GM12878 (cell line): ENCODE measurements around the gene PTPDC1. TPM values are rescaled to one million over a fixed set of nuclear protein-coding genes. Genes with fewer than 3 reads are reported as not detected.

ENCODE experiments used
- ATAC-seq: fragments of 200-7000 bp; cut with Tn5 transposase; 3 replicates; pipeline ENCODE4 v1.9.1; 2020; ENCODE audit warnings: mild to moderate bottlenecking, moderate library complexity
- BruUV-seq: library from RNA; stranded (reverse); fragments of 400-500 nt; replicated peaks from 2 replicates; lab custom pipeline; 2021; lab: Mats Ljungman, UMichigan
- CTCF ChIA-PET: fragments of 300-600 bp; sonication (Branson Sonifier 250); formaldehyde crosslinking; extraction: SDS; loops from one replicate; lab custom pipeline; 2021; ENCODE audit warnings: inconsistent platforms; lab: Yijun Ruan, JAX
- POLR2A ChIA-PET: fragments of 350-600 bp; formaldehyde crosslinking; extraction: SDS; loops from one replicate; lab custom pipeline; 2021; ENCODE audit warnings: inconsistent platforms; lab: Charles Lee
- RAD21 ChIA-PET: fragments of 300-600 bp; sonication (Branson Sonifier 250); formaldehyde crosslinking; loops from one replicate; lab custom pipeline; 2023; ENCODE audit warnings: antibody characterized with exemption; ENCODE audit not compliant: unreplicated experiment; lab: Charles Lee
- SMC1A ChIA-PET: fragments of 300-600 bp; sonication (Branson Sonifier 250); formaldehyde crosslinking; loops from one replicate; lab custom pipeline; 2023; ENCODE audit not compliant: unreplicated experiment, uncharacterized antibody; lab: Charles Lee
- DNase-seq: peaks from one replicate; pipeline ENCODE4 v3.0.0-alpha.2; 2011; ENCODE audit warnings: low read depth, low spot score
- FAIRE-seq: peaks from 3 replicates; lab custom pipeline; 2011; peaks lifted over from hg19 to GRCh38; lab: Jason Lieb, UNC
- H2AFZ ChIP-seq: 2 replicates; pipeline ENCODE4 v1.6.0; 2011; ENCODE audit warnings: low read depth, low read length, control low read depth; ENCODE audit not compliant: control insufficient read depth
- H3K27ac ChIP-seq: 2 replicates; pipeline ENCODE4 v1.5.1; 2011; ENCODE audit warnings: control low read depth; ENCODE audit not compliant: control insufficient read depth, insufficient read depth
- H3K27me3 ChIP-seq, 2 experiments: replicated peaks in 1 of 2; 2 replicates each; pipeline versions ENCODE4 v1.6.0 to v1.6.1; 2011; ENCODE audit warnings: low read length in 1 of 2; ENCODE audit not compliant: control insufficient read depth in 2 of 2, insufficient read depth in 2 of 2
- H3K36me3 ChIP-seq, 2 experiments: 2 replicates each; pipeline ENCODE4 v1.5.1; 2011; ENCODE audit warnings: low read length in 1 of 2; ENCODE audit not compliant: control insufficient read depth in 2 of 2, insufficient read depth in 2 of 2
- H3K4me1 ChIP-seq: 2 replicates; pipeline ENCODE4 v1.6.1; 2011; ENCODE audit warnings: mild to moderate bottlenecking, low read length, moderate library complexity, mixed read lengths; ENCODE audit not compliant: control insufficient read depth, insufficient read depth
- H3K4me2 ChIP-seq: 2 replicates; pipeline ENCODE4 v1.6.0; 2011; ENCODE audit warnings: control low read depth; ENCODE audit not compliant: control insufficient read depth, insufficient read depth
- H3K4me3 ChIP-seq: fragments of 200-600 bp; sonication (generic); 2 replicates; pipeline ENCODE4 v1.5.1; 2016
- H3K79me2 ChIP-seq: 2 replicates; pipeline ENCODE4 v1.6.0; 2011; ENCODE audit warnings: low read length; ENCODE audit not compliant: control insufficient read depth, insufficient read depth
- H3K9ac ChIP-seq: 2 replicates; pipeline ENCODE4 v1.8.0; 2011; ENCODE audit warnings: low read length, control low read depth, mixed read lengths; ENCODE audit not compliant: control insufficient read depth, insufficient read depth
- H3K9me3 ChIP-seq: replicated peaks from 3 replicates; pipeline ENCODE4 v1.5.1; 2011; ENCODE audit warnings: mild to moderate bottlenecking, low read length; ENCODE audit not compliant: control insufficient read depth, insufficient read depth
- H4K20me1 ChIP-seq: 2 replicates; pipeline ENCODE4 v1.6.0; 2011; ENCODE audit not compliant: control insufficient read depth, insufficient read depth
- EGR1 ChIP-seq, 2 experiments: IDR thresholded peaks; 1 replicate in 1 of 2; 2 replicates in 1 of 2; pipeline ENCODE4 v1.6.1; 2011 to 2012; ENCODE audit warnings: low read depth in 2 of 2, low read length in 2 of 2, borderline replicate concordance in 1 of 2, mild to moderate bottlenecking in 1 of 2, moderate library complexity in 1 of 2
- HCFC1 ChIP-seq: fragments of 150-350 bp; IDR thresholded peaks from 2 replicates; pipeline ENCODE4 v1.6.1; 2014; ENCODE audit warnings: low read length
- SIN3A ChIP-seq: IDR thresholded peaks from 2 replicates; pipeline ENCODE4 v1.6.1; 2012; ENCODE audit warnings: low read depth, low read length, improper control_type of control experiment
- SREBF1 ChIP-seq: IDR thresholded peaks from 2 replicates; pipeline ENCODE4 v1.6.1; 2012; ENCODE audit warnings: mild to moderate bottlenecking, low read length
- SRF ChIP-seq, 2 experiments: IDR thresholded peaks; 2 replicates each; pipeline ENCODE4 v1.6.1; 2011; ENCODE audit warnings: low read depth in 2 of 2, low read length in 2 of 2, mild to moderate bottlenecking in 1 of 2, moderate library complexity in 1 of 2
- TAF1 ChIP-seq: IDR thresholded peaks from 2 replicates; pipeline ENCODE4 v1.6.1; 2011; ENCODE audit warnings: mild to moderate bottlenecking, low read depth, low read length, borderline replicate concordance
- TCF3 ChIP-seq: IDR thresholded peaks from 2 replicates; pipeline ENCODE4 v1.6.1; 2012; ENCODE audit warnings: low read depth, mild to moderate bottlenecking, low read length, borderline replicate concordance; ENCODE audit not compliant: insufficient read depth
- WGBS: methylation state at CpG from one replicate; pipeline ENCODE4 v1.1.6; 2016; ENCODE audit warnings: low lambda C conversion rate; ENCODE audit not compliant: insufficient replicate concordance, insufficient coverage; ENCODE audit errors: missing lambda C conversion rate; 5-methylcytosine and 5-hydroxymethylcytosine counted together
- in situ Hi-C: fragments of 300-500 bp; cut with MboI; formaldehyde crosslinking; loops from 9 replicates; pipeline ENCODE4 v1.14.3; 2018; ENCODE audit warnings: mixed read lengths
- intact Hi-C: fragments of 100-400 bp; cut with micrococcal nuclease; formaldehyde crosslinking; loops from one replicate; pipeline ENCODE4 v1.14.2; 2022; ENCODE audit not compliant: unreplicated experiment
- polyA plus RNA-seq, 11 experiments: library from polyadenylated mRNA; depleted of rRNA in 4 of 11; unstranded in 6 of 11; stranded (reverse) in 5 of 11; fragments of >200 nt; fragmentation: Nextera tagmentation in 4 of 11; fragmentation: Illumina TruSeq in 1 of 11; extraction: Ambion mirVana in 4 of 11; extraction: Trizol in 1 of 11; gene quantifications; 1 replicate in 1 of 11; 2 replicates in 10 of 11; pipeline versions ENCODE4 v1.2.1 to v1.2.3, GENCODE V29; 2011 to 2016; ENCODE audit warnings: inconsistent platforms in 2 of 11, missing spikeins in 2 of 11, low read depth in 1 of 11
- total RNA-seq, 4 experiments: library from RNA; depleted of rRNA in 3 of 4; stranded (reverse); fragments of >200 nt in 3 of 4; fragmentation: Illumina TruSeq in 1 of 4; extraction: Trizol in 1 of 4; gene quantifications; 2 replicates each; pipeline versions ENCODE4 v1.2.1 to v1.2.3, GENCODE V29; 2013 to 2021
- TF ChIP-seq, protein P1 (sequence below): fragments of 450-650 bp; IDR thresholded peaks from 2 replicates; pipeline ENCODE4 v1.6.1; 2014; ENCODE audit warnings: mild to moderate bottlenecking
- TF ChIP-seq, protein P2 (sequence below): IDR thresholded peaks from 2 replicates; pipeline ENCODE4 v1.6.1; 2011; ENCODE audit warnings: low read depth, low read length, improper control_type of control experiment, borderline replicate concordance
- TF ChIP-seq, protein P3 (sequence below): fragments of 150-350 bp; IDR thresholded peaks from 2 replicates; pipeline ENCODE4 v1.6.1; 2016; ENCODE audit warnings: low read depth, low read length
- TF ChIP-seq, protein P4 (sequence below): IDR thresholded peaks from 2 replicates; pipeline ENCODE4 v1.6.1; 2011; ENCODE audit warnings: borderline replicate concordance, low read depth, mild to moderate bottlenecking, moderate library complexity, low read length; ENCODE audit not compliant: insufficient read depth, poor library complexity, severe bottlenecking
- TF ChIP-seq, protein P5 (sequence below): IDR thresholded peaks from 2 replicates; pipeline ENCODE4 v1.6.1; 2012; ENCODE audit warnings: low read depth, low read length, improper control_type of control experiment

Gene PTPDC1
- total and polyA plus RNA-seq, 10 of the 15 experiments (the other 5 are each of a cell fraction or from before 2014, with no cell fraction given): 1.2 to 4.5 (median 2.9) TPM

DNA sequence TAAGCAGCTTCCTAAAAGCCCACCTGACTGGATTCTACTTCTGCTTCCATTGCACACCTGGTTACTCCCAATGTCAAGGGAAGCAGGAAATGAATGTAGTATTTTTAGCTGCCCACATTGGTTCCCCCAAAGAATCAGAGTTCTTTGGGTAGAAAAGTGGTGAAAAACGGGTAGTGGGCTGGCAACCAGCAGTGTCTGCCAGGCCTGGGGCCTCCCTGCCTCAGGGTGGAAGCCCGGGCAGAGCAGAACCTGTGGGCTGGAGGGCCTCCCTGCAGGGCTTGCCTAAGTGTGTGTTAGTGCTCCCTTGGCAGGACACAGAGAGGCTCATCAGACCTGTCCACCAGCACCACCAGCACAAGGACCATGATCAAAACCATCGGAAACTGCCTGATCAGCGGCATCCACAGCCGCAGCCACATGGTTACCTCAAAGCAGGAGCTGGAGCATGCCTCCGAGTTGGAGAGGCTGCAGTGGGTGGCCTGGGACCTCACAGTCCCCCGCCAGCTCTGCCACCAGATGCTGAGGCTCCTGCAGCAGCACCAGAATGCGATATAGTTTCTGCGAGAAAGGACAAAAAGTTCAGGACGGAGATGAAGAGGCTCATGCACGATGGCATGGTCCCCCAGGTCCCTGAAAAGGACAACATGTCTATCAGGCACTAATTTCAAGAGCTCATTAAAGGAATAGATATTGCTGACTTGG, 72.2 kb downstream of the PTPDC1 start (continued):
- TF ChIP-seq, protein P1, sequence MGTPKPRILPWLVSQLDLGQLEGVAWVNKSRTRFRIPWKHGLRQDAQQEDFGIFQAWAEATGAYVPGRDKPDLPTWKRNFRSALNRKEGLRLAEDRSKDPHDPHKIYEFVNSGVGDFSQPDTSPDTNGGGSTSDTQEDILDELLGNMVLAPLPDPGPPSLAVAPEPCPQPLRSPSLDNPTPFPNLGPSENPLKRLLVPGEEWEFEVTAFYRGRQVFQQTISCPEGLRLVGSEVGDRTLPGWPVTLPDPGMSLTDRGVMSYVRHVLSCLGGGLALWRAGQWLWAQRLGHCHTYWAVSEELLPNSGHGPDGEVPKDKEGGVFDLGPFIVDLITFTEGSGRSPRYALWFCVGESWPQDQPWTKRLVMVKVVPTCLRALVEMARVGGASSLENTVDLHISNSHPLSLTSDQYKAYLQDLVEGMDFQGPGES: no peak
- TF ChIP-seq TCF3: no peak
- TF ChIP-seq SREBF1: no peak

DNA sequence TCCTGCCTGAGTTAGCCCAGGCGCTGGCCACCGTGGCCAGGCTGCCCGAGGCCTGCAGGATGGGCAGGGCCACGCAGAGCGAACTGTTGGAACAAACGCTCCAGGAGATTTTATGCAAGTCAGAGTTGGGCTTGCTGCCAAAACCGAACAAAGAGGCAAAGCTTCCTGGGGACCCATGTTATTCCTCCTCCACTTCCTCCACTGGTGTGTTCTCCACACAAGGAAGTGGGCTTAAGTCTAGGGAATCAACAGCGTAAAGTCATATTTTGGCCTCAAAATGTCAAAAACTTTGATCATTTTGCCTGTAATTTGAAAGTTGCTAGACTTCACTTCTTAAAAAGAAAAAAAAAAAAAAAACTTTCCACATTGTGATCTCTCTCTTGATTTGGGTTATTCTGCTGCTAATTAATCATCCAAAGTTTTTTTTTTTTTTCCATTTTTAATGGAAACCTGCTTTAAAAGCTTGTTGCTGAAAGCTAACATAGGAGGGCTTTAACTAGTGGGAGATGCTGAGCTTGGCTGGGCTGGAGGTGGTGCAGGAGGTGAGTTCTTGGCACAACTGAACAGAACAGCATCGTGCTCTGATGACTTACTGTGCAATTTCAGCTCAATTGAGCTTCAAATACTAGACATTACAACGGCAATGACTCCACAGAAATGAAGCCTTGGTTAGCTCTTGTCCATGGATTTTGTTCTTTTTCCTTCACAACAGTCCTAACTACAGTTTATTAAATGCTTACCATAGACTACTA, 73.0 kb downstream of the PTPDC1 start:
- in situ Hi-C loops (no loop called here), intact Hi-C loops (no loop called here)
- H3K27ac ChIP-seq: no peak overlapping the region
- H3K79me2 ChIP-seq: no peaks in the 10 kb centered on the region
- no TSS peak for BruUV-seq
- H3K27me3 ChIP-seq: no peaks in the 10 kb centered on the region
- ChIA-PET CTCF (interaction anchor here (2.4 kb wide), 1 partner anchor 56 kb away, joined by 6 read pairs; no protein-coding TSS in a partner anchor), POLR2A (interaction anchor here (0.6 kb wide), 1 partner anchor 12 kb away, joined by 3 read pairs; no protein-coding TSS in a partner anchor), RAD21 (interaction anchor here (0.7 to 1.6 kb wide), 2 partner anchors 13 to 56 kb away, joined by 3 read pairs; no protein-coding TSS in a partner anchor), SMC1A (interaction anchor here (0.6 to 1.1 kb wide), 3 partner anchors 11 to 62 kb away, joined by 3 to 4 read pairs (median 3); no protein-coding TSS in a partner anchor)
- H2AFZ ChIP-seq: no peak overlapping the region
- no peaks in the 10 kb centered on the region for H3K36me3 ChIP-seq
- no peaks in the 10 kb centered on the region for H3K4me1 ChIP-seq
- no peak overlapping the region for H3K9ac ChIP-seq
- H4K20me1 ChIP-seq: no peaks in the 10 kb centered on the region
- H3K9me3 ChIP-seq: no peaks in the 10 kb centered on the region
- no peak overlapping the region for H3K4me2 ChIP-seq
- FAIRE-seq (no peak), ATAC-seq (no peak), DNase-seq (no peak)
- H3K4me3 ChIP-seq: no peak overlapping the region
- 78% methylated on average over 10 of the region's 10 CpGs for WGBS
- TF ChIP-seq SIN3A: no peak
- TF ChIP-seq, protein P2, sequence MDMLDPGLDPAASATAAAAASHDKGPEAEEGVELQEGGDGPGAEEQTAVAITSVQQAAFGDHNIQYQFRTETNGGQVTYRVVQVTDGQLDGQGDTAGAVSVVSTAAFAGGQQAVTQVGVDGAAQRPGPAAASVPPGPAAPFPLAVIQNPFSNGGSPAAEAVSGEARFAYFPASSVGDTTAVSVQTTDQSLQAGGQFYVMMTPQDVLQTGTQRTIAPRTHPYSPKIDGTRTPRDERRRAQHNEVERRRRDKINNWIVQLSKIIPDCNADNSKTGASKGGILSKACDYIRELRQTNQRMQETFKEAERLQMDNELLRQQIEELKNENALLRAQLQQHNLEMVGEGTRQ: no peak
- TF ChIP-seq EGR1 (IDR thresholded peaks at IDR 0.05; ENCODE audit: borderline replicate concordance in 1 of 2, low read depth in 2 of 2, low read length in 2 of 2): no peak
- TF ChIP-seq, protein P3, sequence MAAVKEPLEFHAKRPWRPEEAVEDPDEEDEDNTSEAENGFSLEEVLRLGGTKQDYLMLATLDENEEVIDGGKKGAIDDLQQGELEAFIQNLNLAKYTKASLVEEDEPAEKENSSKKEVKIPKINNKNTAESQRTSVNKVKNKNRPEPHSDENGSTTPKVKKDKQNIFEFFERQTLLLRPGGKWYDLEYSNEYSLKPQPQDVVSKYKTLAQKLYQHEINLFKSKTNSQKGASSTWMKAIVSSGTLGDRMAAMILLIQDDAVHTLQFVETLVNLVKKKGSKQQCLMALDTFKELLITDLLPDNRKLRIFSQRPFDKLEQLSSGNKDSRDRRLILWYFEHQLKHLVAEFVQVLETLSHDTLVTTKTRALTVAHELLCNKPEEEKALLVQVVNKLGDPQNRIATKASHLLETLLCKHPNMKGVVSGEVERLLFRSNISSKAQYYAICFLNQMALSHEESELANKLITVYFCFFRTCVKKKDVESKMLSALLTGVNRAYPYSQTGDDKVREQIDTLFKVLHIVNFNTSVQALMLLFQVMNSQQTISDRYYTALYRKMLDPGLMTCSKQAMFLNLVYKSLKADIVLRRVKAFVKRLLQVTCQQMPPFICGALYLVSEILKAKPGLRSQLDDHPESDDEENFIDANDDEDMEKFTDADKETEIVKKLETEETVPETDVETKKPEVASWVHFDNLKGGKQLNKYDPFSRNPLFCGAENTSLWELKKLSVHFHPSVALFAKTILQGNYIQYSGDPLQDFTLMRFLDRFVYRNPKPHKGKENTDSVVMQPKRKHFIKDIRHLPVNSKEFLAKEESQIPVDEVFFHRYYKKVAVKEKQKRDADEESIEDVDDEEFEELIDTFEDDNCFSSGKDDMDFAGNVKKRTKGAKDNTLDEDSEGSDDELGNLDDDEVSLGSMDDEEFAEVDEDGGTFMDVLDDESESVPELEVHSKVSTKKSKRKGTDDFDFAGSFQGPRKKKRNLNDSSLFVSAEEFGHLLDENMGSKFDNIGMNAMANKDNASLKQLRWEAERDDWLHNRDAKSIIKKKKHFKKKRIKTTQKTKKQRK: no peak
- TF ChIP-seq, protein P4, sequence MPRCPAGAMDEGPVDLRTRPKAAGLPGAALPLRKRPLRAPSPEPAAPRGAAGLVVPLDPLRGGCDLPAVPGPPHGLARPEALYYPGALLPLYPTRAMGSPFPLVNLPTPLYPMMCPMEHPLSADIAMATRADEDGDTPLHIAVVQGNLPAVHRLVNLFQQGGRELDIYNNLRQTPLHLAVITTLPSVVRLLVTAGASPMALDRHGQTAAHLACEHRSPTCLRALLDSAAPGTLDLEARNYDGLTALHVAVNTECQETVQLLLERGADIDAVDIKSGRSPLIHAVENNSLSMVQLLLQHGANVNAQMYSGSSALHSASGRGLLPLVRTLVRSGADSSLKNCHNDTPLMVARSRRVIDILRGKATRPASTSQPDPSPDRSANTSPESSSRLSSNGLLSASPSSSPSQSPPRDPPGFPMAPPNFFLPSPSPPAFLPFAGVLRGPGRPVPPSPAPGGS: no peak
- TF ChIP-seq, protein P5, sequence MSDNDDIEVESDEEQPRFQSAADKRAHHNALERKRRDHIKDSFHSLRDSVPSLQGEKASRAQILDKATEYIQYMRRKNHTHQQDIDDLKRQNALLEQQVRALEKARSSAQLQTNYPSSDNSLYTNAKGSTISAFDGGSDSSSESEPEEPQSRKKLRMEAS: no peak
- no peak for TF ChIP-seq HCFC1
- no peak for TF ChIP-seq TAF1
- no peak for TF ChIP-seq SRF (IDR thresholded peaks at IDR 0.05; ENCODE audit: low read depth in 2 of 2, low read length in 2 of 2)
